Measurements from ENCODE around the gene RDH16.

The RDH16 gene

DNA sequence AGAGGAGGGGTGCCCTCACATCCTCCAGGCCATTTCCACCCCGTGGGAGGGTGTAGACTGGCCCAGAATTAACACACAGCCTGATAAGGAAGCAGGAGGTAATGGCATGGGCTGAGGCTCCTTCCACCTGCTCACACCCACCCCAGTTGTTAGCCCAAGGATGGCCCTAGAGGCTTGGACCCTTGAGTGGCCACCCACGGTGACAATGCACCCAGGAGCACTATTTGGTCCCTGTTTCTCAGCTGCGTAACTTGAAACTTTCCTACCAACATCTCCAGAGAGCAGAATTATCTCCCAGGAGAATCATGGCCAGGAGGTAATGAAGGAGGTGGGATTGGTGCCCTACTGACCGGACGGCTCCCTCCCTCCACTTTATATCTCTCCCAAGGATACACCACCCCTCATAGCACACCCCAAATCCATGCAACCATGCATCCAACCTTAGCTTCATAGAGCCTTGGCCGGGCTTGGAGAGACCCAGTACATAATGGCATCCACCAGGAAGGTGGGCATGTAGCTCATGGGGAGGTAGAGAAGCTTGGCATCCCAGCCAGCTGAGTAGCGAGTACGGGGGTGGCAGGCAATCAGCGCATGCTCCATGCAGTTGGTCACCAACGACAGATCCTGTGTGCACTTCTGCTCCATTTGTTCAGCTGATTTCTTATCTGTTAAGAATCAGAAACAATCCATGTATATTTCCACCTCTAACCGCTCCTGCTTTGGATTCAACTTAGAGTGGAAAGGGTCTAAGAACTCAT, 5.6 kb downstream of the RDH16 start:
- peaks cover 14% of the 10 kb centered on the region for H3K27me3 ChIP-seq (ENCODE audit: control insufficient read depth, low read length)
- TF ChIP-seq EZH2phosphoT487 (IDR thresholded peaks at IDR 0.05; ENCODE audit: borderline replicate concordance, low read length): no peak
- TF ChIP-seq, protein P1, sequence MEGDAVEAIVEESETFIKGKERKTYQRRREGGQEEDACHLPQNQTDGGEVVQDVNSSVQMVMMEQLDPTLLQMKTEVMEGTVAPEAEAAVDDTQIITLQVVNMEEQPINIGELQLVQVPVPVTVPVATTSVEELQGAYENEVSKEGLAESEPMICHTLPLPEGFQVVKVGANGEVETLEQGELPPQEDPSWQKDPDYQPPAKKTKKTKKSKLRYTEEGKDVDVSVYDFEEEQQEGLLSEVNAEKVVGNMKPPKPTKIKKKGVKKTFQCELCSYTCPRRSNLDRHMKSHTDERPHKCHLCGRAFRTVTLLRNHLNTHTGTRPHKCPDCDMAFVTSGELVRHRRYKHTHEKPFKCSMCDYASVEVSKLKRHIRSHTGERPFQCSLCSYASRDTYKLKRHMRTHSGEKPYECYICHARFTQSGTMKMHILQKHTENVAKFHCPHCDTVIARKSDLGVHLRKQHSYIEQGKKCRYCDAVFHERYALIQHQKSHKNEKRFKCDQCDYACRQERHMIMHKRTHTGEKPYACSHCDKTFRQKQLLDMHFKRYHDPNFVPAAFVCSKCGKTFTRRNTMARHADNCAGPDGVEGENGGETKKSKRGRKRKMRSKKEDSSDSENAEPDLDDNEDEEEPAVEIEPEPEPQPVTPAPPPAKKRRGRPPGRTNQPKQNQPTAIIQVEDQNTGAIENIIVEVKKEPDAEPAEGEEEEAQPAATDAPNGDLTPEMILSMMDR (IDR thresholded peaks at IDR 0.05; ENCODE audit: low read depth, low read length, poor library complexity, severe bottlenecking): no peak
- no peaks in the 10 kb centered on the region for H3K9me3 ChIP-seq (ENCODE audit: control insufficient read depth, insufficient read depth, low read length)
- H3F3A ChIP-seq (ENCODE audit: control insufficient read depth, insufficient read depth): no peaks in the 10 kb centered on the region
- no peaks in the 10 kb centered on the region for H3K4me1 ChIP-seq (ENCODE audit: control insufficient read depth, low read length)
- H3K36me3 ChIP-seq (ENCODE audit: control insufficient read depth, low read length): no peaks in the 10 kb centered on the region
- no peaks in the 10 kb centered on the region for H3K9me2 ChIP-seq (replicated peaks; ENCODE audit: control insufficient read depth, low read length)
- H3K4me2 ChIP-seq (ENCODE audit: low read length): no peak overlapping the region
- no peaks in the 10 kb centered on the region for H4K20me1 ChIP-seq (ENCODE audit: control insufficient read depth, insufficient read depth, low read depth, low read length)
- no peak overlapping the region for H3K27ac ChIP-seq (ENCODE audit: low read depth, low read length)
- H3K4me3 ChIP-seq (ENCODE audit: low read length): no peak overlapping the region
- no peaks in the 10 kb centered on the region for H3K79me2 ChIP-seq (ENCODE audit: control insufficient read depth, low read length)

DNA sequence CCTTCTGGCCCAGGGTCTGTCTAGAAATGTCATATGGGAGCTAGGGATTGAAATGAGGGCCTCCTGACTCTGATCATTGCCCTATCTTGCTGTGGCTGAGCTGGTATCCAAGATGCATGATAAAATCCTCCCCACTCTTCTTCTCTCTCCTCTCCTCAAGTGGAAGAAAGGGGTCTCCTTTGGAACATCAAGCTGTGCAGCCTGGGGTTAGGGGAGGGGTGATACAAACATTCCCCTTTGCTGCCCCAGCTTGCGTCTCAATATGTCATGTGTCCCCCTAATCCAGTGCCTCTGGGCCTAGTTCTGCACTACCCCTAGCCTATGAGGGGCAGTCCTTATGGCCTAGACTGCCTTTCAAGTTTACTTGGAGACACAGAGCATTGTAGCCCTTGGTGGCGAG, 8.5 kb downstream of the RDH16 start:
- peaks cover 6% of the 10 kb centered on the region; the same call in 1 of the 2 replicates for H3K27me3 ChIP-seq (ENCODE audit: control insufficient read depth, low read length)
- H3K4me2 ChIP-seq (ENCODE audit: low read length): no peak overlapping the region
- H3K9me2 ChIP-seq (replicated peaks; ENCODE audit: control insufficient read depth, low read length): no peaks in the 10 kb centered on the region
- H3K4me3 ChIP-seq (ENCODE audit: low read length): no peak overlapping the region
- no peaks in the 10 kb centered on the region for H3K79me2 ChIP-seq (ENCODE audit: control insufficient read depth, low read length)
- no peak for TF ChIP-seq EZH2phosphoT487 (IDR thresholded peaks at IDR 0.05; ENCODE audit: borderline replicate concordance, low read length)
- TF ChIP-seq, protein P1 (IDR thresholded peaks at IDR 0.05; ENCODE audit: low read depth, low read length, poor library complexity, severe bottlenecking): no peak
- no peaks in the 10 kb centered on the region for H3K36me3 ChIP-seq (ENCODE audit: control insufficient read depth, low read length)
- no peak overlapping the region for H3K27ac ChIP-seq (ENCODE audit: low read depth, low read length)
- no peaks in the 10 kb centered on the region for H3K9me3 ChIP-seq (ENCODE audit: control insufficient read depth, insufficient read depth, low read length)
- H3F3A ChIP-seq (ENCODE audit: control insufficient read depth, insufficient read depth): no peaks in the 10 kb centered on the region
- H3K4me1 ChIP-seq (ENCODE audit: control insufficient read depth, low read length): no peaks in the 10 kb centered on the region
- H4K20me1 ChIP-seq (ENCODE audit: control insufficient read depth, insufficient read depth, low read depth, low read length): no peaks in the 10 kb centered on the region

DNA sequence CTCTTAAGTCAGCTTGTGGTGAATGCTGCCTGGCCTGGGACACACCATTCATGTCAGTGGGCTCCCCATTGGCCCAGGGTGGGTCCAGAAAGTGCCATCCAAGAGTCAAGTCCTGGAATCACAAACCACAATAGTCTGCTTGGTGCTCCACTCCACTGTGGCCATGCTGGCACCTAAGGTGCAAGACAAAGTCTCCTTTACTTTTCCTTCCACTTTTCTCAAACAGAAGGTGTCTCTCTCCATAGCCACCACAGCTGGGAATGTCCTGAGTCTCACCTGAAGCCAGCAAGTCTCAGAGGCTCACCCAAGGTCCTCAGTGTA, 9.0 kb downstream of the RDH16 start:
- TF ChIP-seq, protein P1 (IDR thresholded peaks at IDR 0.05; ENCODE audit: low read depth, low read length, poor library complexity, severe bottlenecking): no peak
- TF ChIP-seq EZH2phosphoT487 (IDR thresholded peaks at IDR 0.05; ENCODE audit: borderline replicate concordance, low read length): no peak
- Histone ChIP-seq H3K27me3 (ENCODE audit: control insufficient read depth, low read length) (peaks cover 6% of the 10 kb centered on the region; the same call in 1 of the 2 replicates), H3K9me3 (ENCODE audit: control insufficient read depth, insufficient read depth, low read length) (no peaks in the 10 kb centered on the region), H3K27ac (ENCODE audit: low read depth, low read length) (no peak overlapping the region), H3K9me2 (replicated peaks; ENCODE audit: control insufficient read depth, low read length) (no peaks in the 10 kb centered on the region), H3K4me1 (ENCODE audit: control insufficient read depth, low read length) (no peaks in the 10 kb centered on the region), H3K4me3 (ENCODE audit: low read length) (no peak overlapping the region), H3K79me2 (ENCODE audit: control insufficient read depth, low read length) (no peaks in the 10 kb centered on the region), H3K4me2 (ENCODE audit: low read length) (no peak overlapping the region), H3K36me3 (ENCODE audit: control insufficient read depth, low read length) (no peaks in the 10 kb centered on the region), H4K20me1 (ENCODE audit: control insufficient read depth, insufficient read depth, low read depth, low read length) (no peaks in the 10 kb centered on the region), H3F3A (ENCODE audit: control insufficient read depth, insufficient read depth) (no peaks in the 10 kb centered on the region)
